ENCODE measurements around the gene ELP4. TPM values are rescaled to one million over a fixed set of nuclear protein-coding genes. Genes with fewer than 3 reads are reported as not detected.

Gene ELP4, protein sequence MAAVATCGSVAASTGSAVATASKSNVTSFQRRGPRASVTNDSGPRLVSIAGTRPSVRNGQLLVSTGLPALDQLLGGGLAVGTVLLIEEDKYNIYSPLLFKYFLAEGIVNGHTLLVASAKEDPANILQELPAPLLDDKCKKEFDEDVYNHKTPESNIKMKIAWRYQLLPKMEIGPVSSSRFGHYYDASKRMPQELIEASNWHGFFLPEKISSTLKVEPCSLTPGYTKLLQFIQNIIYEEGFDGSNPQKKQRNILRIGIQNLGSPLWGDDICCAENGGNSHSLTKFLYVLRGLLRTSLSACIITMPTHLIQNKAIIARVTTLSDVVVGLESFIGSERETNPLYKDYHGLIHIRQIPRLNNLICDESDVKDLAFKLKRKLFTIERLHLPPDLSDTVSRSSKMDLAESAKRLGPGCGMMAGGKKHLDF
- polyA plus RNA-seq (2013, experiment 1 of 2) = 9.5 TPM
- 10.3 TPM for polyA plus RNA-seq (2013, experiment 2 of 2)

- H3K4ac ChIP-seq (ENCODE audit: low read depth in 1 of 2, low read length in 2 of 2) = peak within 1 kb of the TSS; percentile 5 to 61
- no peak within 1 kb of the TSS for H3K27ac ChIP-seq (ENCODE audit: low read length, poor library complexity, severe bottlenecking)
- H3K9me3 ChIP-seq (ENCODE audit: control insufficient read depth, low read length) = no peaks in the 10 kb centered on the region
- no peak within 1 kb of the TSS for H2BK15ac ChIP-seq (ENCODE audit: low read depth, poor library complexity, severe bottlenecking)
- no peaks in the 10 kb centered on the region for H3K27me3 ChIP-seq (ENCODE audit: control insufficient read depth in 1 of 2, insufficient read depth in 1 of 2, low read length in 2 of 2)
- H2BK12ac ChIP-seq (ENCODE audit: low read length in 2 of 2) = no peak within 1 kb of the TSS
- H3K9ac ChIP-seq (ENCODE audit: low read length) = peak within 1 kb of the TSS; percentile 92
- peak within 1 kb of the TSS; percentile 21 for H4K8ac ChIP-seq (ENCODE audit: low read length)
- peak within 1 kb of the TSS; percentile 82 to 96 for H3K4me3 ChIP-seq (ENCODE audit: insufficient read depth in 1 of 2, low read depth in 1 of 2, low read length in 2 of 2)
- no peak within 1 kb of the TSS for H2BK120ac ChIP-seq (ENCODE audit: low read depth, low read length)
- peak; percentile 97 for DNase-seq
- no peak within 1 kb of the TSS for H2AK5ac ChIP-seq (ENCODE audit: low read length, severe bottlenecking)
- H3K18ac ChIP-seq (ENCODE audit: low read depth in 1 of 2, low read length in 2 of 2) = peak within 1 kb of the TSS; percentile 34 to 61
- peaks cover 0 to 3% of the 10 kb centered on the region in 2 experiments for H3K36me3 ChIP-seq (ENCODE audit: control insufficient read depth in 1 of 2, insufficient read depth in 2 of 2, low read depth in 1 of 2, low read length in 2 of 2)
- H4K91ac ChIP-seq (ENCODE audit: low read length) = peak within 1 kb of the TSS; percentile 72
- no peak within 1 kb of the TSS for H3K23ac ChIP-seq (ENCODE audit: low read length in 2 of 2)
- H3K14ac ChIP-seq (ENCODE audit: low read length in 2 of 2) = no peak within 1 kb of the TSS
- peak within 1 kb of the TSS; percentile 67 for H3K4me2 ChIP-seq (ENCODE audit: low read length, poor library complexity, severe bottlenecking)
- H2BK5ac ChIP-seq (ENCODE audit: low read depth, low read length, poor library complexity, severe bottlenecking) = no peak within 1 kb of the TSS
- under 1% methylated on average over 43 of the region's 47 CpGs for WGBS
- peak within 1 kb of the TSS; percentile 84 for H2AFZ ChIP-seq (ENCODE audit: low read depth, low read length)
- H3K4me1 ChIP-seq (ENCODE audit: control insufficient read depth, insufficient read depth, low read depth, low read length) = no peaks in the 10 kb centered on the region
- H3K79me1 ChIP-seq (replicated peaks; ENCODE audit: low read length, poor library complexity, severe bottlenecking) = peaks cover 14% of the 10 kb centered on the region
Observed at GRCh38 chr11:31509429-31510345, at the start of gene ELP4, which contains the start of gene IMMP1L. Gene ELP4, plus strand, starts transcription at chr11:31509767. Its CDS starts 18 bp downstream, at chr11:31509785. Gene IMMP1L, minus strand, starts transcription at chr11:31509622. Its CDS starts 46,346 bp downstream, at chr11:31463276.

- Histone ChIP-seq H2AFZ (ENCODE audit: low read depth, low read length) (no peak overlapping the region), H3K79me1 (replicated peaks; ENCODE audit: low read length, poor library complexity, severe bottlenecking) (peaks cover 3% of the 10 kb centered on the region), H3K4me1 (ENCODE audit: control insufficient read depth, insufficient read depth, low read depth, low read length) (no peaks in the 10 kb centered on the region), H3K4me2 (ENCODE audit: low read length, poor library complexity, severe bottlenecking) (no peak overlapping the region), H3K27ac (ENCODE audit: low read length, poor library complexity, severe bottlenecking) (no peak overlapping the region), H3K27me3 (ENCODE audit: control insufficient read depth in 1 of 2, insufficient read depth in 1 of 2, low read length in 2 of 2) (no peaks in the 10 kb centered on the region), H2BK15ac (ENCODE audit: low read depth, poor library complexity, severe bottlenecking) (no peak overlapping the region), H3K18ac (ENCODE audit: low read depth in 1 of 2, low read length in 2 of 2) (no peak overlapping the region), H2AK5ac (ENCODE audit: low read length, severe bottlenecking) (no peak overlapping the region), H3K4ac (ENCODE audit: low read depth in 1 of 2, low read length in 2 of 2) (no peak overlapping the region), H3K23ac (ENCODE audit: low read length in 2 of 2) (no peak overlapping the region), H3K36me3 (ENCODE audit: control insufficient read depth in 1 of 2, insufficient read depth in 2 of 2, low read depth in 1 of 2, low read length in 2 of 2) (peaks cover 0 to 3% of the 10 kb centered on the region in 2 experiments), H3K9ac (ENCODE audit: low read length) (no peak overlapping the region), H2BK12ac (ENCODE audit: low read length in 2 of 2) (no peak overlapping the region), H4K8ac (ENCODE audit: low read length) (no peak overlapping the region), H3K14ac (ENCODE audit: low read length in 2 of 2) (no peak overlapping the region), H4K91ac (ENCODE audit: low read length) (no peak overlapping the region), H2BK120ac (ENCODE audit: low read depth, low read length) (no peak overlapping the region), H2BK5ac (ENCODE audit: low read depth, low read length, poor library complexity, severe bottlenecking) (no peak overlapping the region), H3K9me3 (ENCODE audit: control insufficient read depth, low read length) (peaks cover 22% of the 10 kb centered on the region), H3K4me3 (ENCODE audit: insufficient read depth in 1 of 2, low read depth in 1 of 2, low read length in 2 of 2) (no peak overlapping the region)
- no peak for DNase-seq
- WGBS = 98% methylated on average over 3 of the region's 3 CpGs
Observed at GRCh38 chr11:31464436-31464835, 45.1 kb upstream of the ELP4 start.

DNA sequence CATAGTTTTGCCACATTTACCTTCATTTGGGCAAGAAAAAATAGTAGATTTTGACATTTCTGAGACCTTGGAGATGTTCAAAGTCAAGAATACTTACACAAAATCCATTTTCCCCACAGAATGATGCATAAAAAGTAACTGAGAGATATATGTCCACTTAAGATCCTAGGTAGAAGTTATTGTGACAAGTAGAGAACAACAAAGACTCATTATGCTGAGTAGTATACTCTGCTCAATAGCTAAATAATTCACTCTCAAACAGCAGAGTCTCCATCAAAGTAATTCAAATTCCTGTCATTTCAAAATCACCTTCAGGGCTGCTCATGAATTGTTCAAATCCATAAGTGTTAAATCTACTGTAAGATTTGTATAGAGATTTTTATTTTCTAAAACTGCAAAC is 35.5 kb upstream of the ELP4 start:
- H3K4me1 ChIP-seq (ENCODE audit: control insufficient read depth, insufficient read depth, low read depth, low read length) = no peaks in the 10 kb centered on the region
- no peak overlapping the region for H3K14ac ChIP-seq (ENCODE audit: low read length in 2 of 2)
- H4K8ac ChIP-seq (ENCODE audit: low read length) = no peak overlapping the region
- no peak for DNase-seq
- H3K4ac ChIP-seq (ENCODE audit: low read depth in 1 of 2, low read length in 2 of 2) = no peak overlapping the region
- no peaks in the 10 kb centered on the region for H3K9me3 ChIP-seq (ENCODE audit: control insufficient read depth, low read length)
- no peak overlapping the region for H3K23ac ChIP-seq (ENCODE audit: low read length in 2 of 2)
- H2BK5ac ChIP-seq (ENCODE audit: low read depth, low read length, poor library complexity, severe bottlenecking) = no peak overlapping the region
- H3K27me3 ChIP-seq (ENCODE audit: control insufficient read depth in 1 of 2, insufficient read depth in 1 of 2, low read length in 2 of 2) = no peaks in the 10 kb centered on the region
- H2AK5ac ChIP-seq (ENCODE audit: low read length, severe bottlenecking) = no peak overlapping the region
- H3K27ac ChIP-seq (ENCODE audit: low read length, poor library complexity, severe bottlenecking) = no peak overlapping the region
- H3K9ac ChIP-seq (ENCODE audit: low read length) = no peak overlapping the region
- peaks cover 10% of the 10 kb centered on the region for H3K79me1 ChIP-seq (replicated peaks; ENCODE audit: low read length, poor library complexity, severe bottlenecking)
- H3K4me2 ChIP-seq (ENCODE audit: low read length, poor library complexity, severe bottlenecking) = no peak overlapping the region
- no peak overlapping the region for H2AFZ ChIP-seq (ENCODE audit: low read depth, low read length)
- H3K18ac ChIP-seq (ENCODE audit: low read depth in 1 of 2, low read length in 2 of 2) = no peak overlapping the region
- H3K36me3 ChIP-seq (ENCODE audit: control insufficient read depth in 1 of 2, insufficient read depth in 2 of 2, low read depth in 1 of 2, low read length in 2 of 2) = no peaks in the 10 kb centered on the region
- no peak overlapping the region for H2BK15ac ChIP-seq (ENCODE audit: low read depth, poor library complexity, severe bottlenecking)
- no peak overlapping the region for H4K91ac ChIP-seq (ENCODE audit: low read length)
- no peak overlapping the region for H2BK120ac ChIP-seq (ENCODE audit: low read depth, low read length)
- H3K4me3 ChIP-seq (ENCODE audit: insufficient read depth in 1 of 2, low read depth in 1 of 2, low read length in 2 of 2) = no peak overlapping the region
- H2BK12ac ChIP-seq (ENCODE audit: low read length in 2 of 2) = no peak overlapping the region

All from mesenchymal stem cell (in vitro differentiated cells and primary cell).